ENCODE measurements around the gene ARSB.

The ARSB gene

DNA sequence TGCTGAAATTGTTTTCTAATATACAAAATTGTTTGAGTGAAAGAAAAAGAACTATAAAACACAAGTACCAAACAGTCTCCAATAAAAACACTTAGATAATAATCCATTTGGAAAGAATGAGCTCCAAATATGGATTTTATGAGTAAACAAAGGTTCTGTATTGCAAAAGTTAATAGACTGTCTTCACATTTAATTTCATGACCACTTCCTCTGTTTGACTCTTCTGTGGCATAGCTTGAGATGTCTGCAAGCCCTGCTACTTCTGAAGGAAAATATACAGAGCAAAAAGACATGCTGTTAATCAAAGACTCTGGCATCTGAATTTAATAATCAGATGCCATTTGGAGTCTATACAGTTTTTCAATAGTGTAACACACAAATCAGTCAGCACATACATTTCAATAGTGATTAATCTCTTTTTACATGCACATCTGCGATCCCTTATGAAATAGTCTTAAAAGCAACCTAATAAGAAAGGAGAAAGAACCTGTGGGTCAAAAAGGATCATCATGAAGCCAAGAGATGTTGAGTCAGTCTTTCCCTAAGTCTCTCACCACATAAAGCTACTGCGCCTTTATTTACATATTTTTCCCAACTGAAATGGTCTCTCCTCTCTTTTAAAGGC is 171.1 kb downstream of the ARSB start:
- TF ChIP-seq, protein P1, sequence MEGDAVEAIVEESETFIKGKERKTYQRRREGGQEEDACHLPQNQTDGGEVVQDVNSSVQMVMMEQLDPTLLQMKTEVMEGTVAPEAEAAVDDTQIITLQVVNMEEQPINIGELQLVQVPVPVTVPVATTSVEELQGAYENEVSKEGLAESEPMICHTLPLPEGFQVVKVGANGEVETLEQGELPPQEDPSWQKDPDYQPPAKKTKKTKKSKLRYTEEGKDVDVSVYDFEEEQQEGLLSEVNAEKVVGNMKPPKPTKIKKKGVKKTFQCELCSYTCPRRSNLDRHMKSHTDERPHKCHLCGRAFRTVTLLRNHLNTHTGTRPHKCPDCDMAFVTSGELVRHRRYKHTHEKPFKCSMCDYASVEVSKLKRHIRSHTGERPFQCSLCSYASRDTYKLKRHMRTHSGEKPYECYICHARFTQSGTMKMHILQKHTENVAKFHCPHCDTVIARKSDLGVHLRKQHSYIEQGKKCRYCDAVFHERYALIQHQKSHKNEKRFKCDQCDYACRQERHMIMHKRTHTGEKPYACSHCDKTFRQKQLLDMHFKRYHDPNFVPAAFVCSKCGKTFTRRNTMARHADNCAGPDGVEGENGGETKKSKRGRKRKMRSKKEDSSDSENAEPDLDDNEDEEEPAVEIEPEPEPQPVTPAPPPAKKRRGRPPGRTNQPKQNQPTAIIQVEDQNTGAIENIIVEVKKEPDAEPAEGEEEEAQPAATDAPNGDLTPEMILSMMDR (IDR thresholded peaks at IDR 0.05; ENCODE audit: control insufficient read depth, insufficient read depth, low read depth, low read length, missing control alignments) = no peak
- peak; percentile 63 for DNase-seq (ENCODE audit: low read depth)

DNA sequence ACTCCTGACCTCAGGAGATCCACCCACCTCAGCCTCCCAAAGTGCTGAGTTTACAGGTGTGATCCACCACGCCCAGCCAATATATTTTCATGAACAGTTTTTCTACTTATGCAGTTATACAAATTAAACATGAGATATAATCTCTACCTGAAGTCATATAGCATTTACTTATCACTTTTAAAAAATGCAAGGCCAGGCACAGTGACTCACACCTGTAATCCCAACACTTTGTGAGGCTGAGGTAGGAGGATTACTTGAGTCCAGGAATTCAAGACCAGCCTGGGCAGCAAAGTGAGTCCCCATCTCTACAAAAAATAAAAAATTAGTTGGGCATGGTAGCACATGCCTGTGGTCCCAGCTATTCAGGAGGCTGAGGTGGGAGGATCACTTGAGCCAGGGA is 171.8 kb downstream of the ARSB start:
- TF ChIP-seq, protein P1 (IDR thresholded peaks at IDR 0.05; ENCODE audit: control insufficient read depth, insufficient read depth, low read depth, low read length, missing control alignments) = no peak
- H3K4me3 ChIP-seq (ENCODE audit: control insufficient read depth, low read depth, low read length) = no peak overlapping the region
- no peak for DNase-seq (ENCODE audit: low read depth)

More for the DNA sequence above, 171.1 kb downstream of the ARSB start:
- H3K4me3 ChIP-seq (ENCODE audit: control insufficient read depth, low read depth, low read length) = no peak overlapping the region

DNA sequence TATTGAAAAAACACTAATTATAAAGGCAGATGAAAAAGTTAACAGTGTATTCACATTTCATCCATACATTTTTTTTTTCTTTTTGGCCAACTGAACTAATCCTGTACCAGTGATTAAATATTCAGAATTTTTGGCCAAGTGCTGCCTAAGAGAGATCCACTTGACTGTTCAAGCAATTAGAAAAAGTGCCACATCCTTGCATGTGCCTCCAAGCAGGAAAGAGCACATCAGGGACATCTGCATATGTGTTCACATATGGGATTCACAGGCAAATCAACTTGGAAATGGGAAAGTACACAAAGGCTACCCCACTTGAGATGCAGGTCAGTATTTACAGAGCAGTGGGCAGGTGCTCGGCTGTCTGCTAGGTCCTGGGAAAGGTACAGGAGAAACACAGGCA is 173.2 kb downstream of the ARSB start:
- no peak for DNase-seq (ENCODE audit: low read depth)
- TF ChIP-seq, protein P1 (IDR thresholded peaks at IDR 0.05; ENCODE audit: control insufficient read depth, insufficient read depth, low read depth, low read length, missing control alignments) = no peak
- no peak overlapping the region for H3K4me3 ChIP-seq (ENCODE audit: control insufficient read depth, low read depth, low read length)

DNA sequence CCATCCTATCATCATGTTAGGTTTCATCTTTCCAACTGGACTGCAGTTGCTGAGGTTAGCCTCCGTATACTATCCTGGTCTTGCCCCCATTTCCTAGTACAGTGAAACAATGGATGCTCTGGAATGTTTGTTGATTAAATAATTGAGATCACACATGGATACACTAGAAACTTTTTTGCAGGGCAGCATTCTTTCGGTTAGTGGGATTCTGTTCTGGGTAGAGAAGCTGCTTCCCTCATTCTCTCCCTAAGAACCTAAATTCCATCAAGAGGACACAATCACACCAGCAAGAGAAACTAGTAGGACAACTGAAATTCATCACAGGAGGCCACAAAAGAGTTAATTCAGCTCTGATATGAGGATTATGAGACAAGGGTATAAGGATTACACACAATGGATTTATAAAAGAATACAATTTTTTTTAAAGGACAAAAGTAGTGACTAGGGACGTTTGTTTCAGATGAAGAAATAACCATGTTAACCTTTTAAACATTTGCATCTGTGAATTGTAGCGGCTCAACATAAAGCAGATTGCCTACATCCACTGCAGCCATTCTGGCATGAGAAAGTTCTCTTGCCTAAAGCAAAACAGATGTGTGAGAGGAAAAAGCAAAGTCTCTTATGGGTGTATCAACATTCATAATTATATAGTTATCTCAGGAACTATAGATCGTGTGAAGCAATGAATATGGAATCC is 173.8 kb downstream of the ARSB start:
- no peak for DNase-seq (ENCODE audit: low read depth)
- TF ChIP-seq, protein P1 (IDR thresholded peaks at IDR 0.05; ENCODE audit: control insufficient read depth, insufficient read depth, low read depth, low read length, missing control alignments) = no peak
- no peak overlapping the region for H3K4me3 ChIP-seq (ENCODE audit: control insufficient read depth, low read depth, low read length)

DNA sequence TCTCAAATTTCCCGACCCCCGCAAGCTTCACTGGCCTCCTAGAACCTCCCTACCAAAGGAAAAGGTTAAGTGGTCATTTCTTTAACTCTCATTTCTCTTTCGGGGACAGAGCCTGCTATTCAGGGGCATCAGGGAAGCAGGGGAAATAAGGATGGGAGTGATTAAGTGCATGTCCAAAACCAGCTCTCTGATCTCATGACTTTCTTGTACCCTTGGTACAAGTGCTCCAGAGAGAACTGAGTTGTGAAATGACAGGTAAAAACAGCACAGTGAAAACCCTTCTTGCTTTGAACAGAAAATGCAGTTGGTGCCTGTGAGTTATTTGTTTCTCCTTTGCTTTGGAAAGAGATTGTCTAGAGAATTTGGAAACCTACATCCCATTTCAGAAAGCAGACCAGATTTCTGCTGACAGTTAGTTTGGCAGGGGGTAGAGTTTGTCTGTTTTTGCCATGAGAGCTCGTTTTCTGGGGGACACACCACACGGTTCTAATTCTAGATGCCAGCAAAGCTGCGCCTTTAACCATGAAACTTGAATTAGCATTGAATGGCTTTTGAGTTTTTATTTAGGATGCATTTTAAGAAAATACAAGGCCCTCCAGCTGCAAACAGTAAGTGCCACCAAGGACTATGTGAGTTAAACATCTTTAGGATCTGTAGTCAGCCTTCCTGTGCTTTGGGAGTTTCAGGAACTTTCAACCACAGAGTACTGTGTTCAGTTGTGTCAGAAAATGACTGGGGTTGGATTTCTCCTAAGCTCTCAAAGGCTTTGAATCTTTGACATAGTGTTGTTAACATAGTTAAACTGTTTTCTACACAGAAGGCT is 174.8 kb downstream of the ARSB start:
- TF ChIP-seq, protein P1 (IDR thresholded peaks at IDR 0.05; ENCODE audit: control insufficient read depth, insufficient read depth, low read depth, low read length, missing control alignments) = no peak
- DNase-seq (ENCODE audit: low read depth) = no peak
- H3K4me3 ChIP-seq (ENCODE audit: control insufficient read depth, low read depth, low read length) = no peak overlapping the region

DNA sequence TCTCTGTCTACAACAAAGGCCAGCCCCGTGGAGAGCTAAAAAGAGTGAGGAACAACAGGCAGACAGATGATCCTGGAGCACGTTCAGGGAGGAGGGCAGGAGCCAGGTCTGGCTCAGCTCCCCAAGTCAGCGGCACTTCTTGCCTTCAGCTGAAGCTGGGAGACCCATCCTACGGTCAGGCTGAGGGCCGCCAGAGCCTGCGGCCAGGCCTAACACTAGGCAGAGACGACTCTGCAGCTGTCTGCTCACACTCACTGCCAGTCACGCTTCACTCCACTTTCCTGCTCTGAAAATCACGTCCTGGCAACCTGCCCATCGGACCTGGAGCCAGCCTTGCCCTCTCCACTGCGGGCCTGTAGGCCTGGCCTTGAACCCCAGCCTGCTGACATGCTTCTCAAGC is 175.7 kb downstream of the ARSB start:
- DNase-seq (ENCODE audit: low read depth) = no peak
- TF ChIP-seq, protein P1 (IDR thresholded peaks at IDR 0.05; ENCODE audit: control insufficient read depth, insufficient read depth, low read depth, low read length, missing control alignments) = no peak
- H3K4me3 ChIP-seq (ENCODE audit: control insufficient read depth, low read depth, low read length) = no peak overlapping the region

Measured in AG09309 (cell line).